A549 (cell line): Measurements from ENCODE around the gene TCF4. TPM values are rescaled to one million over a fixed set of nuclear protein-coding genes. Genes with fewer than 3 reads are reported as not detected.

Experiments used
- ATAC-seq, 2 experiments: fragments of 200-7000 bp in 1 of 2; fragments of >200 bp in 1 of 2; cut with Nextera tagmentation in 1 of 2; cut with Tn5 transposase in 1 of 2; 3 replicates each; pipeline versions ENCODE4 v1.8.0 to v1.9.1; 2018 to 2020; ENCODE audit warnings: mild to moderate bottlenecking in 1 of 2, moderate library complexity in 1 of 2
- CTCF ChIA-PET: fragments of 300-600 bp; sonication (Branson Sonifier 250); formaldehyde crosslinking; extraction: SDS; loops from one replicate; lab custom pipeline; 2021; ENCODE audit warnings: antibody characterized with exemption, inconsistent platforms; lab: Yijun Ruan, JAX
- POLR2A ChIA-PET: fragments of 350-600 bp; formaldehyde crosslinking; extraction: SDS; loops from one replicate; lab custom pipeline; 2021; ENCODE audit warnings: antibody characterized with exemption, inconsistent platforms; lab: Yijun Ruan, JAX
- DNase-seq, 2 experiments: peaks; one replicate each; pipeline versions ENCODE4 v3.0.0 to v3.0.0-alpha.2; 2011 to 2016; ENCODE audit warnings: low read depth in 1 of 2, low spot score in 1 of 2
- FAIRE-seq: peaks from 2 replicates; lab custom pipeline; 2011; peaks lifted over from hg19 to GRCh38; lab: Jason Lieb, UNC
- H3K27ac ChIP-seq, 2 experiments: fragments of >200 bp; sonication (Bioruptor Twin); formaldehyde crosslinking; 3 replicates each; pipeline ENCODE4 v1.5.1; 2016 to 2017
- H3K4me1 ChIP-seq: fragments of >200 bp; sonication (Bioruptor Twin); formaldehyde crosslinking; 3 replicates; pipeline ENCODE4 v1.6.1; 2016
- H3K4me2 ChIP-seq: fragments of >200 bp; sonication (Bioruptor Twin); formaldehyde crosslinking; 3 replicates; pipeline ENCODE4 v1.6.1; 2016
- H3K4me3 ChIP-seq: fragments of >200 bp; sonication (Bioruptor Twin); formaldehyde crosslinking; 3 replicates; pipeline ENCODE4 v1.5.1; 2016
- H3K9me3 ChIP-seq: fragments of >200 bp; sonication (Bioruptor Twin); formaldehyde crosslinking; 3 replicates; pipeline ENCODE4 v1.6.1; 2016
- CEBPB ChIP-seq, 2 experiments: fragments of >200 bp in 1 of 2; sonication (Bioruptor Twin) in 1 of 2; formaldehyde crosslinking in 1 of 2; IDR thresholded peaks; 2 replicates each; pipeline ENCODE4 v1.6.1; 2012 to 2016
- E2F6 ChIP-seq: IDR thresholded peaks from 2 replicates; pipeline ENCODE4 v1.6.1; 2012; ENCODE audit warnings: low read depth, borderline replicate concordance
- EHMT2 ChIP-seq: fragments of 200-600 bp; sonication (generic); IDR thresholded peaks from 2 replicates; pipeline ENCODE4 v1.6.1; 2016; ENCODE audit warnings: antibody characterized with exemption, low read depth, mild to moderate bottlenecking, moderate library complexity
- ESRRA ChIP-seq: fragments of 150-350 bp; IDR thresholded peaks from 2 replicates; pipeline ENCODE4 v1.6.1; 2014; ENCODE audit warnings: mild to moderate bottlenecking, low read length, borderline replicate concordance
- FOSB ChIP-seq: fragments of 250-450 bp; sonication (Bioruptor Pico); IDR thresholded peaks from 2 replicates; pipeline ENCODE4 v1.5.0; 2020; ENCODE audit warnings: mild to moderate bottlenecking, moderate library complexity
- FOSL2 ChIP-seq, 2 experiments: fragments of 450-650 bp in 1 of 2; fragments of >200 bp in 1 of 2; sonication (Bioruptor Twin) in 1 of 2; formaldehyde crosslinking; IDR thresholded peaks; 2 replicates each; pipeline versions ENCODE4 v1.5.0 to v1.6.1; 2016 to 2020; ENCODE audit warnings: mild to moderate bottlenecking in 1 of 2, moderate library complexity in 1 of 2
- GATA3 ChIP-seq: IDR thresholded peaks from 2 replicates; pipeline ENCODE4 v1.6.1; 2012; ENCODE audit warnings: borderline replicate concordance
- HOXB5 ChIP-seq: fragments of 250-450 bp; sonication (Bioruptor Pico); IDR thresholded peaks from 2 replicates; pipeline ENCODE4 v1.5.0; 2020; ENCODE audit warnings: mild to moderate bottlenecking, moderate library complexity
- JUN ChIP-seq, 2 experiments: fragments of >200 bp; sonication (Bioruptor Twin); formaldehyde crosslinking; IDR thresholded peaks; 2 replicates in 1 of 2; 3 replicates in 1 of 2; pipeline ENCODE4 v1.6.1; 2016 to 2017
- MAX ChIP-seq: IDR thresholded peaks from 2 replicates; pipeline ENCODE4 v1.6.1; 2012
- MYC ChIP-seq: IDR thresholded peaks from 2 replicates; pipeline ENCODE4 v1.6.1; 2012; ENCODE audit warnings: mild to moderate bottlenecking, inconsistent platforms, low read length, improper control_type of control experiment, borderline replicate concordance
- PHF8 ChIP-seq: fragments of 200-600 bp; sonication (generic); IDR thresholded peaks from 2 replicates; pipeline ENCODE4 v1.6.1; 2016; ENCODE audit warnings: low read depth, mild to moderate bottlenecking, antibody characterized with exemption, moderate library complexity, borderline replicate concordance
- POLR2A ChIP-seq: IDR thresholded peaks from 2 replicates; pipeline ENCODE4 v1.6.1; 2012; ENCODE audit warnings: mild to moderate bottlenecking, low read length
- RAD21 ChIP-seq, 2 experiments: fragments of >200 bp in 1 of 2; sonication (Bioruptor Twin) in 1 of 2; formaldehyde crosslinking in 1 of 2; IDR thresholded peaks in 1 of 2; conservative IDR thresholded peaks in 1 of 2; 2 replicates in 1 of 2; 3 replicates in 1 of 2; pipeline ENCODE4 v1.6.1; 2012 to 2018; ENCODE audit warnings: inconsistent platforms in 1 of 2
- RARB ChIP-seq: fragments of 250-450 bp; sonication (Bioruptor Pico); IDR thresholded peaks from 2 replicates; pipeline ENCODE4 v1.8.0; 2021; ENCODE audit warnings: mild to moderate bottlenecking, moderate library complexity
- REST ChIP-seq: fragments of 200-600 bp; sonication (generic); IDR thresholded peaks from 2 replicates; pipeline ENCODE4 v1.6.1; 2016; ENCODE audit warnings: antibody characterized with exemption, mild to moderate bottlenecking, moderate library complexity
- RFX5 ChIP-seq: fragments of 450-650 bp; IDR thresholded peaks from 2 replicates; pipeline ENCODE4 v1.7.1; 2014; ENCODE audit warnings: antibody characterized with exemption, mild to moderate bottlenecking, moderate library complexity
- TP53 ChIP-seq: fragments of 250-450 bp; sonication (Bioruptor Pico); IDR thresholded peaks from 2 replicates; pipeline ENCODE4 v1.5.0; 2021; ENCODE audit warnings: mild to moderate bottlenecking, moderate library complexity
- USF2 ChIP-seq: fragments of 450-650 bp; IDR thresholded peaks from 2 replicates; pipeline ENCODE4 v1.6.1; 2014; ENCODE audit warnings: antibody characterized with exemption
- ZNF302 ChIP-seq: fragments of 250-450 bp; sonication (Bioruptor Pico); IDR thresholded peaks from 2 replicates; pipeline ENCODE4 v1.9.0; 2021; ENCODE audit warnings: inconsistent platforms, mild to moderate bottlenecking, moderate library complexity
- ZSCAN20 ChIP-seq: fragments of 250-450 bp; sonication (Bioruptor Pico); IDR thresholded peaks from 2 replicates; pipeline ENCODE4 v1.8.0; 2022; ENCODE audit warnings: mild to moderate bottlenecking, moderate library complexity
- WGBS: methylation state at CpG from one replicate; pipeline ENCODE4 v1.1.6; 2017; ENCODE audit errors: missing lambda C conversion rate; 5-methylcytosine and 5-hydroxymethylcytosine counted together
- polyA plus RNA-seq, 4 experiments: library from polyadenylated mRNA; depleted of rRNA in 3 of 4; stranded (reverse); fragments of >200 nt; fragmentation: RNase III in 1 of 4; extraction: RNeasy Plus Mini Kit Qiagen cat#74134 plus additional on column Dnase treatment in 1 of 4; gene quantifications; 2 replicates in 3 of 4; 3 replicates in 1 of 4; pipeline ENCODE4 v1.2.3, GENCODE V29; 2011 to 2017

The TCF4 gene
- polyA plus RNA-seq, 2 of the 4 experiments (the other 2 are of a cell fraction), result 3.0 to 4.0 TPM

- Histone ChIP-seq H3K9me3 (no peaks in the 10 kb centered on the region), H3K4me1 (no peaks in the 10 kb centered on the region), H3K4me3 (no peak overlapping the region), H3K27ac (no peak overlapping the region), H3K4me2 (no peak overlapping the region)
- POLR2A ChIA-PET, result no interaction called here
- CTCF ChIA-PET, result no interaction called here
- ATAC-seq, result no peak
- no peak for FAIRE-seq
- WGBS, result 83% methylated on average over 3 of the region's 3 CpGs
- no peak for DNase-seq
- TF ChIP-seq RARB, result no peak
- TF ChIP-seq JUN (IDR thresholded peaks at IDR 0.05), result no peak
- TF ChIP-seq MAX, result no peak
- TF ChIP-seq RFX5, result no peak
- TF ChIP-seq REST, result no peak
- no peak for TF ChIP-seq GATA3
- no peak for TF ChIP-seq EHMT2
- no peak for TF ChIP-seq CEBPB (IDR thresholded peaks at IDR 0.05)
- TF ChIP-seq PHF8, result no peak
- no peak for TF ChIP-seq TP53
These were observed 398.0 kb downstream of the TCF4 start for GRCh38 chr18:55189972-55190371.

- Histone ChIP-seq H3K27ac (no peak overlapping the region), H3K4me2 (no peak overlapping the region), H3K4me1 (no peaks in the 10 kb centered on the region), H3K4me3 (no peak overlapping the region), H3K9me3 (no peaks in the 10 kb centered on the region)
- ATAC-seq (no peak), DNase-seq (no peak), FAIRE-seq (no peak)
- ChIA-PET POLR2A (no interaction called here), CTCF (no interaction called here)
- TF ChIP-seq RAD21 (conservative IDR thresholded peaks at IDR 0.05 in 1 of 2, IDR thresholded peaks at IDR 0.05 in 1 of 2) (no peak), HOXB5 (CRISPR knock-in tag) (no peak)
These were observed 401.4 kb downstream of the TCF4 start for GRCh38 chr18:55186588-55186987.

- Histone ChIP-seq H3K4me3 (no peak overlapping the region), H3K4me2 (no peak overlapping the region), H3K27ac (no peak overlapping the region), H3K9me3 (no peaks in the 10 kb centered on the region), H3K4me1 (no peaks in the 10 kb centered on the region)
- 70% methylated on average over 1 of the region's 1 CpG for WGBS
- POLR2A ChIA-PET, result no interaction called here
- FAIRE-seq (no peak), ATAC-seq (no peak), DNase-seq (no peak)
- CTCF ChIA-PET, result interaction anchor here (1.0 kb wide), 1 partner anchor 17 kb away, joined by 3 read pairs; no protein-coding TSS in a partner anchor
- no peak for TF ChIP-seq USF2
- no peak for TF ChIP-seq PHF8
- no peak for TF ChIP-seq FOSL2 (IDR thresholded peaks at IDR 0.05)
- no peak for TF ChIP-seq FOSL2 (CRISPR knock-in tag; IDR thresholded peaks at IDR 0.05)
- TF ChIP-seq MYC, result no peak
- TF ChIP-seq FOSB (CRISPR knock-in tag), result no peak
These were observed 402.6 kb downstream of the TCF4 start for GRCh38 chr18:55185391-55185790.

GRCh38 chr18:55179835-55180234 is 408.2 kb downstream of the TCF4 start:
- ChIA-PET POLR2A (no interaction called here), CTCF (no interaction called here)
- no peak overlapping the region for H3K4me2 ChIP-seq
- H3K4me1 ChIP-seq, result no peaks in the 10 kb centered on the region
- no peak overlapping the region for H3K4me3 ChIP-seq
- TF ChIP-seq MAX (no peak), ZNF302 (no peak), JUN (IDR thresholded peaks at IDR 0.05) (no peak), USF2 (no peak), POLR2A (no peak), ZSCAN20 (no peak), E2F6 (no peak), ESRRA (no peak), RAD21 (conservative IDR thresholded peaks at IDR 0.05 in 1 of 2, IDR thresholded peaks at IDR 0.05 in 1 of 2) (no peak)
- no peak overlapping the region for H3K27ac ChIP-seq
- DNase-seq (no peak), FAIRE-seq (no peak), ATAC-seq (no peak)
- no peaks in the 10 kb centered on the region for H3K9me3 ChIP-seq
